GM19239 (cell line): ENCODE measurements around the gene DNASE1L1.

Experiments used
- DNase-seq: peaks from one replicate; pipeline ENCODE4 v3.0.0; 2011; ENCODE audit warnings: low spot score; ENCODE audit not compliant: insufficient read length
- FAIRE-seq: peaks from 2 replicates; lab custom pipeline; 2011; peaks lifted over from hg19 to GRCh38; lab: Jason Lieb, UNC

Gene DNASE1L1

GRCh38 chrX:154355776-154356140 lies 53.3 kb downstream of the DNASE1L1 start:
- FAIRE-seq, result no peak
- no peak for DNase-seq

GRCh38 chrX:154355094-154355775 lies 53.8 kb downstream of the DNASE1L1 start:
- no peak for FAIRE-seq

GRCh38 chrX:154354516-154354915 lies 54.5 kb downstream of the DNASE1L1 start:
- no peak for FAIRE-seq
- no peak for DNase-seq

More at GRCh38 chrX:154355094-154355775, 53.8 kb downstream of the DNASE1L1 start:
- no peak for DNase-seq

GRCh38 chrX:154354013-154354412 lies 55.0 kb downstream of the DNASE1L1 start:
- FAIRE-seq, result no peak
- DNase-seq, result no peak

GRCh38 chrX:154353172-154353843 lies 55.7 kb downstream of the DNASE1L1 start:
- FAIRE-seq (no peak), DNase-seq (no peak)

GRCh38 chrX:154352466-154352865 lies 56.6 kb downstream of the DNASE1L1 start:
- DNase-seq, result no peak
- no peak for FAIRE-seq

GRCh38 chrX:154352012-154352401 lies 57.0 kb downstream of the DNASE1L1 start:
- DNase-seq (no peak), FAIRE-seq (no peak)
